Omental fat pad (tissue), 4 donors: ENCODE data around the gene ACOT12. TPM values are rescaled to one million over a fixed set of nuclear protein-coding genes. Genes with fewer than 3 reads are reported as not detected.
"Not testable (repeated sequence)": the region's sequence is repeated elsewhere in the genome, so short reads cannot be mapped to it uniquely, and the experiment has no call there.

Source experiments
- ATAC-seq: fragments of 150-250 bp; one replicate; pipeline ENCODE4 v1.9.1; 2016; ENCODE audit warnings: mild to moderate bottlenecking, moderate library complexity; ENCODE audit not compliant: low FRiP score
- DNase-seq: peaks from one replicate; pipeline ENCODE4 v3.0.0-alpha.2; 2019; ENCODE audit warnings: low spot score
- CTCF ChIP-seq, 3 donors: fragments of 450-650 bp; IDR thresholded peaks; one replicate each; pipeline ENCODE4 v1.5.1; 2016 to 2017; ENCODE audit warnings: antibody characterized with exemption in 3 of 3, mild to moderate bottlenecking in 3 of 3, moderate library complexity in 2 of 3
- total RNA-seq, 4 donors: library from RNA; depleted of rRNA; stranded (reverse); fragments of >200 nt; gene quantifications; one replicate each; pipeline ENCODE4 v1.1.0, GENCODE V29; 2016

The ACOT12 gene
- total RNA-seq, 4 donors from 2014 or later, result not detected

GRCh38 chr5:81345411-81346003, 48.4 kb downstream of the ACOT12 start:
- no peak for TF ChIP-seq CTCF (IDR thresholded peaks at IDR 0.05)
- no peak for ATAC-seq

GRCh38 chr5:81344736-81345135, 49.2 kb downstream of the ACOT12 start:
- ATAC-seq (no peak), DNase-seq (no peak)
- no peak for TF ChIP-seq CTCF (IDR thresholded peaks at IDR 0.05)

More at GRCh38 chr5:81345411-81346003, 48.4 kb downstream of the ACOT12 start:
- DNase-seq, result no peak

GRCh38 chr5:81338213-81338612, 55.7 kb downstream of the ACOT12 start:
- not testable (repeated sequence) for DNase-seq, ATAC-seq

- DNase-seq (no peak), ATAC-seq (no peak)
- no peak for TF ChIP-seq CTCF (IDR thresholded peaks at IDR 0.05)
These were observed 56.1 kb downstream of the ACOT12 start for GRCh38 chr5:81337803-81338202.

GRCh38 chr5:81336556-81336955, 57.4 kb downstream of the ACOT12 start:
- no peak for ATAC-seq
- TF ChIP-seq CTCF (IDR thresholded peaks at IDR 0.05), result no peak
- no peak for DNase-seq

GRCh38 chr5:81335946-81336345, 58.0 kb downstream of the ACOT12 start:
- no peak for ATAC-seq
- no peak for DNase-seq
- no peak for TF ChIP-seq CTCF (IDR thresholded peaks at IDR 0.05)

- no peak for DNase-seq
- no peak for ATAC-seq
- no peak for TF ChIP-seq CTCF (IDR thresholded peaks at IDR 0.05)
These were observed 59.5 kb downstream of the ACOT12 start for GRCh38 chr5:81334304-81335061.
